HG03571 (cell line): ENCODE data around the gene PDIK1L.

ENCODE experiments used
- ATAC-seq: cut with Tn5 transposase; IDR thresholded peaks from one replicate; pipeline ENCODE4 v1.9.1; 2021; ENCODE audit not compliant: unreplicated experiment

PDIK1L gene

DNA sequence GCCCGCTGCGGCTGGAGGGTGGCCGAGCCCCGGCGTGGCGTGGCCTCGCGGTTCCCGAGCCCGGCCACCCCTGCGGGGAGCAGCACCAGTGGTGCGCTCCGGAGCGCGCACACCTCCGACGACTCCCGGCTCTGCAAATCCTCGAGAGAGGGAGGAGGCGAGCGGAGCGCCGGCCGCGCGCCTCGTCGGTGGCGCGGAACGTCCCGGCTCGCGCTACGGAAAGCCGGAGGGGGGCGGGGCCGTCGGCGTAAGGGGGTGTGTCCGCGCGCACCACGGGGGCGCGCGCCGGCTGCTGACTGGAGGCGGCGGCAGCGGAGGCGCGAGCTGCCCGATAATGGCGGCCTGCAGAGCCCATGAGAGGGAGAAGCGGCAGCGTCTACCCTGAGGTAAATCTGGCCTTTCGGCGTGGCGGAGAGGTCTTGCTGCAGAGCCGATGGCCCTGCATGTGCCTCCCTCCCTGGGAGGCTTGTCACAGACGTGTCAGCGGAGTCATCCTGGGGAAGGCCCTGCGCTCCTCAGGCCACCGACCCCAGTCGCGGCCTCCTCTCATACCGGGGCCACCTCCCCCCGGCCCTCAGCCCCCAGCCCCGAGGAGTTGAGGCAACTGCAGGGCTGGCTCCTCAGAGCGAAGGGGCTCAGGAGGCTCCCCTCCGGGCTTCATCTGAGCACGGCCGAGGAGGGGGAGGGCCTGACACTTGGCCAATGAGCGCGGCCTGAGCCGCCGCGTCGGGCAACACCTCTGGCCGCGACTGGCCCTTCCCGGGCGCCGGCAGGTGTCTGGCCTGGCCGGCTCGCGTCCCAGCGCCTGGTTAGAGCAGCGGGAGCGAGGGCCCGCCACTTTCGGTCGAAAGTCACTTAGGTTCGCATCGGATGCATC lies at the start of gene PDIK1L:
Gene PDIK1L, plus strand, starts transcription at position 295 of the 877 bp plus-strand sequence. CDS start 2,485 bp downstream, outside the sequence.
- ATAC-seq, result peak; percentile 61

DNA sequence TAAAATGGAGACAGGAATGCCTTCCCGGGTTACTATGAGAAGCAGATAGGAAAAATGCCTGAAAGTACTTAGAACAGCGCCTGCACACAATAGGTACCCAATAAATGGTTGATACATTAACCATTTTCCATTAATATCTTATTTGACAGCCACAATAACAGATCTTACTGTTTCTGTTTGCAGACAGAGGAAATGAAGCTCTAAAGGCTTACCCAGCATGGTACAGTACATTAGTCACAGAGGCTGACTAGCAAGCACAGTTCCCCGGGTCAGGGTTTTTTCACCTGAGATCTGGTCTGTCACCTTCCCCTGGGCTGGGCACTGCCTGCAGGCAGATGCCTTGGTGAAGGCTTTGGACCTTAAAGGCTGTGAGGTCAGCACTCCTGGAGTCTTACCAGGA lies 47.1 kb upstream of the PDIK1L start:
- ATAC-seq, result no peak

DNA sequence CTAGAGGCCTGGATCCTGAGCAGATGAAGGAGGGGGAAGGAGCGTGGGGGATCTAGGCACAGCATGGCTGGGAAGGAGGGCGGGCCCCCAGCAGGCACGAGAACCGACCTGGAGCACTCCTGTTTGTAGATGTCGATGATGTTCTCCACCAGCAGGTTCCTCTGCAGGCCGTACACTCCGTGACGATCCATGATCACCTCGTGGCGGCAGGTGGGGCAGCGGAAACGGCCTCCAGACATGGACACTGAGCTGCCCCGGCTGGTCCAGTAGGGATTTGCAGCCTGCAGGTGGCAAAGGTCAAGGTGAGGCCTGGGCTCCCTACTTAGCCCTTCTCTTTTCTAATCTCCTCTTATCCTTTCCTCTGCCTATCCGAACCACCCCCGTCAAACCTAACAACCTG lies 45.5 kb upstream of the PDIK1L start:
- no peak for ATAC-seq

DNA sequence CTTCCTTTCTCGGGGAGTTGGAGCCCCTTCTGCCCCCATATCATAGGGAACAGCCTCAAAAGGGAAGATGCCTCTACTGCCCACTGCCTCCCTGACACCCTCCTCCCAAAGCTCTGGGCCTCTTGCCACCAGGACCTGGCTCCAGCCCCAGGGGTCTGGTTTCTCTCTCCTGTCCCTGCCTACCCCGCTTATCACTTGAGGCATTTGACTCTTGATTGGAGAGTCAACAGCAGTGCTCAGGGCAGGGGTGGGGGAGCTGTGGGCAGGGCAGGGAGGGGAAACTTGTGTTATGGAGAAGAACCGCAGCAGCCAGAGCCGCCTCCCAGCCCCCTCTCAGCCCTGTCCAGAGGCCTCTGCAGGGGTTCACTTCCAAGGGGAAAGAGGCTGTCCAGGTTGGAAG lies 44.8 kb upstream of the PDIK1L start:
- no peak for ATAC-seq

DNA sequence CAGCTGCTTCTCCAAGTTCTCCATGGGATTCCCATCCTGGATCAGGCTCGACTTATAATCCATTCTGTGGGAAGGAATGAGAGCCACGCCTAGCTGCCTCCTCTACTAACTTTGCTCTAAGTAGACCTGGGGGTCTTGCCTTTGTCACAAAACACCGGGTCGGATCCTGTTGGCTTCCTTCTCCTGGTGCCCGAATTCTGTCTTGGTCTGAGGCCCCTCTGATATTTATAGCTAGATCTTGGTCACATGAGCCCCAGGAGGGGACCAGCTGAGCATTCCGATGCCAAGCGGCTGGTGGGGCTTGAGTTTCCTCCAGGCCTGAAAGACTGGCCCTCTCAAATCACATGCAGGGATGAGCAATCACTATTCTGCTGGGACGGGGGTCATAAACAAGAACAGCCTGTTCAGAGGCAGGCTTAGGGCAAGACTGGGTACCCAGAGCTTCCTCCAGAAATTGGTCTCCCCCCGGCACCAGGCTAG lies 44.2 kb upstream of the PDIK1L start, which contains the start of gene TRIM63:
Gene TRIM63, minus strand, starts transcription at position 199 of the 480 bp plus-strand sequence. Its CDS starts 136 bp downstream, at position 63.
- no peak for ATAC-seq

DNA sequence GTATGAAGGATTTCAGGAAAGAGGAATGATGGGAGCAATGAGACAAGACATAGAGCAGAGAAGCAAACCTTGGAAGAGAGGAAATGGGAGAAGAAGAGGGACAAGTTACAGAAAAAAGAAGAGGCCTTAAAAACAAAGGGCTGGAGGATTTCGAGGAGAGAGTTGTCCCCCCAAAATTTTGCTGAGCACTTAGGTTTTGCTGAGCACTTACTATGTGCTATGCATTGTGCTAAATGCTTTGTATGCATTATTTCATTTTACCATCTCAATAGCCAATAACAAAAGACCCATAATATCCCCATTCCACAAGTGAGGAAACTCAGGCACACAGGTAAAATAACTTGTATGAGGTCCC lies 41.7 kb upstream of the PDIK1L start:
- no peak for ATAC-seq

DNA sequence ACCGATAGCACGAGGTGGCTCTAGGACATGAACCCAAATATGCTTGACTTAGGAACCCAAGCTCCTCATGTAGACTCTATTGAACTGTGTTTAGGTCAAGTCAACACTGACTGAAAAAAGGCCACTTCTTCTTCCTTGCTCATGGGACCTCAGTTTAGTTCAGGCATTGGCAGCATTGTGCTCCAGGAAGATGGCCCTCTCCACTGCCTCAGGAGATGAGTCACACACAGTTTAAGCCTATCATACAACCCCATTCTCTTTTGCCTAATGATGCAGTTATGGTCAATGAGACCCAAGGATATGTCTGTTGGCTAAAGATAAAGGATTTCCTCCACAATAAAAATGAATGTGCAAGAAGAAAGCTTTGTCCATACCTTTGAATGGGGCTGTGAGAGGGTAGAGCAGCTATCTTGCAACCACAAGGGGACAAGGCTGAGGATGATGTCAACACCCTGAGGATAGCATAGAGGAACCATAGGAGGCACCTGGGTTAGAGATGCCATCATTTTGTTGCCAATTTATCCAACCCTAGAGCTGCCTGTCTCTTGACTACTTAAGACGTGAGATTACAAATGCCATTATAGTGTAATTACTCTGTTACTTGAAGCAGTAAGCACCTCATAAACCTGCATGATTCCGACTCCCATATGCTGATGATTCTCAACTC lies 41.2 kb upstream of the PDIK1L start:
- ATAC-seq, result no peak

DNA sequence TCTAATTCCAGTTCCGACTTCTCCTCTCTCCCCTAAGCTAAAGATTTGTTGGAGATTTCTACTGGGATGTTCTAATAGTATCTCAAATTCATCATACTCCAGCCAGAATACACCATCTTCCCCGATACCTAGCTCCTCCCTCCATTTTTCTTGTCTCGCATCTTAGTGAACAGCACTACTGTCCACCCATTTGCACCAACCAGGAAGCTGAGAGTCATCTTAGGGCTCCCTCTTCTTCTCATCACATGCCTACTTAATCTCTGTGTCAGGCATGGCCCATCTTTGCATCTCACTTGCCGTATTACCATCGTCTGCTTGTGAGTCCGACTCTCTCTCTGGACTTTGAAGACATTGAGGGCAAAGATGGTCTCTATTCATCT lies 40.7 kb upstream of the PDIK1L start:
- no peak for ATAC-seq

DNA sequence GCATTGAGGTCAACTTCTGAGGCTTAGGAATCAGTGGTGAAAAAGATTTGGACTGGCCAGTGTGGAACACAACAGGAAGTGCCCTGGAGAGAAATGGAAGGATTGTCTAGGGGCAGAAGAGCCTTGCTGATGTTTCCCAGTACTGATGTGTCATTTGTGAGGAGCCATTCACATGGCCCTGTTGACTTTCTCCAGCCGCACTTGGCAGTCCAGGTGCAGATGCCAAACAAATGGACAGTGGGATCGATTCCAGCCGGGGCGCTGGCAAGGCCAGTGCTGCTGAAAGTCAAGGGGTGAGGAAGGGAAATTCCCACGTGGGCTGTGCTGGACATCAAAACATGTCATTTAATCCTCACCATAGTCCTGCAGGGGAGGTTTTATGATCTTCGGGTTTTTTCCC lies 39.3 kb upstream of the PDIK1L start:
- ATAC-seq, result no peak

DNA sequence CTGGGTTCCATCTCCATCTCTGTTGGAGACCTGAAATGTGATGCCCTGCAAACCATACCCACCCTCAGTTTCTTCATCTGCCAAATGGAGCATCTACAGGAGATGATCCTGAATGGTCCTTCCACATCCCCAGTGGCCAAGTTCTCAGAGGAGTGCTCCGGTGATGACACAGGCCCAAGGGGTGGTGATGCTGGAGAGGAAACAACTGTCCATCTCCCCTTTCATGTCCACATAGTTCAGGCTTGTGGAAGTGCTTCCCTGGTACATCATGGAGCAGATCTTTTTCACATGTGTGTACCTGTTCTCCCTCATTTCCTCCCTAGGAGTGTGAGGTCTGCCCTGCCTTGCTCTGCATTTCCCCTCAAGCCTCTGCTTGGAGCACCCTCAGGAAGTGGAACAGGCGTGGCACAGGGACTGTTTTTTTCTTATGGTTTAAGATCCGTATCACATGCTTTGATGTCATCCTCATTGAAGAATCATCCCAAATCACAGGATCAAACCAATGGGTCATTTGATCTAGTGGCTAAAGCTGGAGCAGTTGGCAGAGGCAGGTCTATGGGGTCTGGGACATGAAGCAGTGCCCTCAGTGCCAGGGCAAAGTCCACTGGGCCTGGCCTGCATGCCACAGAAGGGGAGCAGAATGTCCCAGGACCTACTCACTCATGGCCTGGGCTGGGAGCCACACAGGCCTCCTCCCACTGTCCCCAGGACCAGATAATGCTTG lies 36.0 kb upstream of the PDIK1L start:
- ATAC-seq, result no peak

DNA sequence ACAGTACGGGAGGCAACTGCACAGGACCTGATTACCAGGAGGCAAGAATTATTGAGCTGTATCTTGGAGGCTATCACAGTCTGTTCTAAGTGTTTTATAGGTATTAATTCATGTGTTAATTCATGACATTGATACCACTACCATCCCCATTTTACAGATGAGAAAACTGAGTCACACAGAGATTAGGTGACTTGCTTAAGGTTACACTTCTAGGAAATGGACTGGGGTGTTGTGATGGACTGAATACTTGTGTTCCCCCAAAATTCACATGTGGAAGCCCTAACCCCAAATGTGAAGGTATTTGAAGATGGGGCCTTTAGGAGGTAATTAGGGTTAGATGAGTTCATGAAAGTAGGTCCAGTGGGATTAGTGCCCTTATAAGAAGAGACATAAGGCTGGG lies 34.1 kb upstream of the PDIK1L start:
- no peak for ATAC-seq

DNA sequence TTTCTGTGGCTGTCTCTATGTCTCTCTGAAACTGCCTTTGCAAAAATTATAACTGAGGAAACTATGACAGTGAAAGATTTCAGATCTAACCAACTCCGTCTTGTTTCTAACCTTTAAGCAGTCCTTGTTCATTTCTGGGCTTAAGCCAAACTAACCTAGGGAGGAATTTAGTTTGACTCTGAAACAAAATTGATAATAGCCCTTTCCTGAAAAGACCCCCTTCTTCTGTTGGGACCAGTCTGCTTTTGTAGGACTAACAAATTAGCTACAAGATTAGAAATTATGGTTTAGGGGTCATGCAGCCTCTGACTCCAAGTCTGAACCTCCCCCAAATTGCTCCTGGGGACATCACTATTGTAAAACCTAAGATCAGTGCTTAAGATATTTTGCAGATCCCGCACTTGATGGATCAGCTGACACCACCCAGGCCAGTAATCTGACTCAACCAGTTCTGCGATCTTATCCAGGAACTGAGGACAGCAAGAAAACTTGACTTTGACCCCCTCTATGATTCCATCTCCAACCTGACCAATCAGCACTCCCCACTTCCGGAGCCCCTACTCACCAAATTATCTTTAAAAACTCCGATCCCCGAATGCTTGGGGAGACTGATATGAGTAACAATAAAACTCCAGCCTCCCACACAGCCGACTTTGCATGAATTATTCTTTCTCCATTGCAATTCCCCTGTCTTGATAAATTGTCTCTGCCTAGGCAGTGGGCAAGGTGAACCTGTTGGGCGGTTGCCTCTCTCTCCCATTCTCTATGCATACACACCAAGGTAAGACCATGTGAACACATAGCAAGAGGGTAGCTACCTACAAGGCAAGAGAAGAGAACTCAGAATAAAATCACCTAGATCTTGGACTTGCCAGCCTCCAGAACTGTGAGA lies 33.1 kb upstream of the PDIK1L start:
- no peak for ATAC-seq

DNA sequence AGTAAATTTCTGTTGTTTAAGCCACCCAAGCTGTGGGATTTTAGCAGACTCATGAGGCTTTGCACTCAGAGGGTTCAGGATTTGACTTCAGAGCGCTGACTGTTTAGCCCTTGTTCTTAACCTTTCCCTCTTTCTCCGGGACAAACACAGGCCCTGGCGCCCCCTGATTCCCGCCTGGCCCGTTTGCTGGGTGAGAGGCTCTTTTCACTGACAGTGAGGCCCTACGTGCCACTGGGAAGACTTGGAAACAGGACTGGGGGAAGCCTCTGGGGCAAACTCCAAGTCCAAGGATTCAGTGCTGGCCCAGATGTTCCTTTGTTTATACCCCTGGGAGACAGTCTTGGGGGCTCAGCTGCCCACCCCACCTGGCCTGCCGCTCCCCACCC lies 32.5 kb upstream of the PDIK1L start:
- ATAC-seq, result no peak

DNA sequence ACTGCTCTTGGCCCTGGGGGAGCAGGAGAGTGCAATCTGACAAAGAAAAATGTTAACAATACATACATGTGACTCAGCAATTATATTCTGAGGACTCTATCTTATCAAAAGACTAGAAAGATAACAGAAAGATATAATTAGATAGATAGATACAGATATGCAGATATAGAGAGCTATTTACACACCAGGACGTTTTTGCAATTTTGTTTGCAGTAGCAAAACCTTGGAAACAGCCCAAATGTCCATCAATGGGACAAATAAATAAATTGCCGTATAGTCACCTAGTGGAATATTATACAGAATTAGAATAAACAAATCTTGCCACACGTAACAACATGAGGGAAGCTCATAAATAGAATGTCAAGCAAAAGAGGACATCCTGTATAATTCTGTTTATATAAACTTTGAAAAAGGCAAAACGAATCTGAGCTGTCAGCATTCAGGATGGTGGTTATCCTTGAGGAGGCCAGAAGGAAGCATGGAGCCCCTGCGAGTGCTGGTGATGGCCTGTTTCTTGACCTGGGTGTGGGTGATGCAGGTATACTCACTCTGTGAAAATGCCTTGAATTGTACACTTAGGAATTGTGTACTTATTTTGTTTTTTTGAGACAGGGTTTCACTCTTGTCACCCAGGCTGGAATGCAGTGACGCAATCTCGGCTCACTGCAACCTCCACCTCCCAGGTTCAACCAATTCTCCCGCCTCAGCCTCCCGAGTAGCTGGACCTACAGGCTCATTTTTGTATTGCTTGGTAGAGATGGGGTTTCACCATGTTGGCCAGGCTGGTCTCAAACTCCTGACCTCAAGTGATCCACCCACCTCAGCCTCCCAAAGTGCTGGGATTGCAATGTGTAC lies 31.4 kb upstream of the PDIK1L start:
- no peak for ATAC-seq

DNA sequence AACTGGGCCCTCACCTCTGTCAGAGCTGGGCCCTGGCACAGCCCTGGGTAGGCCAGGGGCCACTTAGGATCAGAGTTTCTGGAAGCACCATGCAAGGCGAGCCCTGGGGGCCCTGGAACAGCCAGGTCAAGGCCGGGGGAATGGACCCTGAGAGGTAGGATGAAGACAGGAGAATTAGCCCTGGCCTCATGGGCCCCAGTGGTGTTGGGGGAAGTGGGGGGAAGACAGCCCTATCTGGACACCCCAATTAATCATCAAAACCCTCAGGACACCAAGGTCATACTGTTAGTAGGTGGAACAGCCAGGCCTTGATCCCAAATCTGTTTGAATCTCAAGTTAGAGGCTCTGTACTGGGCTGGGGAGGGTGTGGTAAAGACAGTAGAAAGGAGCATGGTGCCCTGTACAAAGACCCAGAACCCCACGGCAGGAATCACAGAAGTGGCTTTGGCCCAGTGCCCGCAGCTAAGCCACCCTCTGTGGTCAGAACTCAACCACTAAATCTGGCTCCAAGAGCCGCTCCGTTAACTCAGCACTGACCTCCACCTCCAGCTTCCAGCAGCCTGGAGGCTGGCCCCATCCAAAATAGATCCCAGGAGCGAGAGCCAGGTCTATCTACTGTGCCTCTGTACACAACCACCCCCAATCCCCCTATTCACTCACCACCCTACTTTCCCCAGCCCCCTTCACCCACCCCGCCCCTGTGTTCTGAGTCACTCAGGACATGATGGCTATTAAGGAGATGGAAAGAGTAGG lies 30.2 kb upstream of the PDIK1L start:
- no peak for ATAC-seq

DNA sequence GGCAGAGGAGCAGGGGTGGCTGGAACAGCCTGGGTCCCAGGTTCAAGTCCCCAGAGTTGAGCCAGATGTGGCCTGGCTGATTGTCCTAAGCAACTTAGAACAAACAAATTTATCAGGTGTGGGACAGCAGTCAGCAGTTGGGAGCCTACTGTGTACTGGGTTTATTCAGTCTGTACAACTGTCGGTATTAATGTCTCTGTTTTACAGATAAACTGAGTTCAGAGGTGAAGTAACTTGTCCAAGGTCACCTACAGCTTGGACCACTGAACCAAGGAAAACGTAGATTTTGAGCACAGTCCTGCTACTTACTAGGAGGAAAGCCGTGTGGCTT lies 29.6 kb upstream of the PDIK1L start:
- ATAC-seq, result no peak

DNA sequence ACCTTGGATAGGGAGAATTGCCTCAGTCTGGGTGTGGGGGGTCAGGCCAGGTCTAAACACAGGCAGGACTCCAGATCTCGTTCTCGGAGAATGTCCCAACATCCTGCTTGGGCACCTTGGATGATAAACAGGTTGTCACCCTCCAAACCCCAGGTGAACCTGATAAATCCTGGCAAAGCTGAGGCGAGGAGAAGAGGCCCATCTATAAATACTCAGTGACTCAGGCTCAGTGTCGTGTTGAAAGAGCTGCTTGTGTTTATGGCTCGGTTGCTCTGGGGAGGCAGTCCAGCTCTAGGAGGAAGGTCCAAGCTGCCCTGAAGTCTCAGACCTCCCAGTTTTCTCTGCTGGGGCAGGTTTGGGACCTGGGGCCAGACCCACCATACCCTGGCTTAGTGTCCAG lies 28.4 kb upstream of the PDIK1L start:
- no peak for ATAC-seq

DNA sequence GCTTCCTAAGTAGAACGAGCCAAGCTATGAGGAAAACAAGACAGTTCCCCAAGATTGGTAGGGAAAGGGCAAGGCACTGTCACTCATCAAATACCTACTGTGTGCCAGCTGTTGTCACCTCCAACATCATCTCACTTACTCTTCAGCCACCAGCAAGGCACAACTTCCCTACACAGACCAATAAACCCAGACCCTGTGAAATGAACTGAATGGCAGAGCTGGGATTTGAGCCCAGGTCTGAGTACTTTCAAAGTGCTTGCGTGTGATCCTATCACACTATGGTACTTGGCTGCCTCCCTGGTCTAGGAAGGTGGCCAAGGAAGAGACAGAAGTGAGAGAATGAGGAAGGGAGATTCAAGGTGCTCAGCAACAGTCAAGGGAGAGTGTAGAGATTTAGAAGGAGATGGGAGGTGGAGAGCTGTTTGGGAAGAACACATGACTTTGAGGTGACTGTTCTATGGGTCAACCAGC lies 27.5 kb upstream of the PDIK1L start:
- ATAC-seq, result no peak

DNA sequence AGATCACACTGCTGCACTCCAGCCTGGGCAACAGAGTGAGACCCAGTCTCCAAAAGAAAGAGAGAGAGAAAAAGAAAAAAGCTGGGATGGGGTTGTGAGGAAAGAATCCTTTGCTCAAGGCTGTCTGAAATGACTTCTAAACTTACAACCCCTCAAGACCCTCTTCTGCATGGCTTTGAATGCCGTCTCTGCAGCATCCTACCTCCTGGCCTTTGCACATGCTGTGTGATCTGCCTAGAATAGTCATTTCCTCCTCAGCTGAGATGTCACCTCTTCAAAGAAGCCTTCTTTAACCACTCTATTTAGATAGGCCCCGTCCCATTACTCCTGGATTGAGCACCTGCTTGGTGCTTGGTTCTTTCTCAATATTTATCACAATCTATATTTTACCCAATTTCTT lies 26.8 kb upstream of the PDIK1L start:
- ATAC-seq, result no peak
